CD4-positive, CD25-positive, alpha-beta regulatory T cell (primary cell): ENCODE results near the gene MCC. TPM values are rescaled to one million over a fixed set of nuclear protein-coding genes. Genes with fewer than 3 reads are reported as not detected.
A peak's percentile ranks its signal among the peaks of the same experiment; 100 is the strongest.

Experiments used
- ATAC-seq, 2 donors: fragments of 150-1000 bp; cut with Tn5 transposase; one replicate each; pipeline ENCODE4 v1.10.0; 2021; ENCODE audit warnings: low read depth in 2 of 2, moderate number of reproducible peaks in 2 of 2, moderate library complexity in 1 of 2
- DNase-seq, 3 donors: peaks; one replicate each; pipeline versions ENCODE4 v3.0.0 to v3.0.0-alpha.2; 2012 to 2022; ENCODE audit warnings: mixed read lengths in 1 of 3
- H3K27ac ChIP-seq: one replicate; pipeline ENCODE4 v1.7.0; 2013; ENCODE audit warnings: mild to moderate bottlenecking, low read length; ENCODE audit not compliant: insufficient read depth, poor library complexity, severe bottlenecking
- H3K27me3 ChIP-seq: one replicate; pipeline ENCODE4 v1.7.0; 2013; ENCODE audit warnings: low read length; ENCODE audit not compliant: control insufficient read depth, insufficient read depth
- H3K36me3 ChIP-seq: one replicate; pipeline ENCODE4 v1.7.0; 2013; ENCODE audit warnings: mild to moderate bottlenecking, low read length, moderate library complexity; ENCODE audit not compliant: control insufficient read depth, insufficient read depth
- H3K4me1 ChIP-seq: 2 replicates; pipeline ENCODE4 v1.7.0; 2013; ENCODE audit warnings: mild to moderate bottlenecking, low read length; ENCODE audit not compliant: insufficient read depth, control insufficient read depth, poor library complexity, severe bottlenecking
- H3K4me3 ChIP-seq: one replicate; pipeline ENCODE4 v1.7.0; 2013; ENCODE audit warnings: low read depth, mild to moderate bottlenecking, low read length, moderate library complexity
- H3K9me3 ChIP-seq, 2 experiments: 1 replicate in 1 of 2; 2 replicates in 1 of 2; pipeline ENCODE4 v1.7.0; 2013; ENCODE audit warnings: low read length in 2 of 2, mild to moderate bottlenecking in 1 of 2, moderate library complexity in 1 of 2; ENCODE audit not compliant: control insufficient read depth in 2 of 2
- H3K27ac Mint-ChIP-seq, 3 donors: one replicate each; pipeline ENCODE4 v1.8.0; 2020 to 2022; ENCODE audit warnings: mild to moderate bottlenecking in 3 of 3, mixed read lengths in 3 of 3, moderate library complexity in 2 of 3
- H3K27me3 Mint-ChIP-seq: one replicate; pipeline ENCODE4 v1.8.0; 2022; ENCODE audit warnings: mild to moderate bottlenecking, mixed read lengths
- H3K36me3 Mint-ChIP-seq: one replicate; pipeline ENCODE4 v1.8.0; 2020; ENCODE audit warnings: mixed read lengths
- H3K4me1 Mint-ChIP-seq, 4 donors: one replicate each; pipeline ENCODE4 v1.8.0; 2020 to 2022; ENCODE audit warnings: mixed read lengths in 4 of 4, mild to moderate bottlenecking in 1 of 4
- H3K4me3 Mint-ChIP-seq, 4 donors: one replicate each; pipeline ENCODE4 v1.8.0; 2020 to 2022; ENCODE audit warnings: mild to moderate bottlenecking in 4 of 4, mixed read lengths in 4 of 4, moderate library complexity in 3 of 4
- H3K9me3 Mint-ChIP-seq, 7 donors: one replicate each; pipeline ENCODE4 v1.8.0; 2020 to 2022; ENCODE audit warnings: mixed read lengths in 7 of 7, mild to moderate bottlenecking in 3 of 7, moderate library complexity in 2 of 7
- polyA plus RNA-seq, 4 donors: library from polyadenylated mRNA; unstranded; fragments of 300-500 nt; fragmentation: Illumina TruSeq; gene quantifications; one replicate each; pipeline ENCODE4 v1.2.3, GENCODE V29; 2021
- total RNA-seq: library from RNA; stranded (reverse); gene quantifications from one replicate; pipeline ENCODE4 v1.2.3, GENCODE V29; 2022

Gene MCC
- total and polyA plus RNA-seq, 5 donors from 2014 or later = 0.47 to 11.1 (median 3.4) TPM

DNA sequence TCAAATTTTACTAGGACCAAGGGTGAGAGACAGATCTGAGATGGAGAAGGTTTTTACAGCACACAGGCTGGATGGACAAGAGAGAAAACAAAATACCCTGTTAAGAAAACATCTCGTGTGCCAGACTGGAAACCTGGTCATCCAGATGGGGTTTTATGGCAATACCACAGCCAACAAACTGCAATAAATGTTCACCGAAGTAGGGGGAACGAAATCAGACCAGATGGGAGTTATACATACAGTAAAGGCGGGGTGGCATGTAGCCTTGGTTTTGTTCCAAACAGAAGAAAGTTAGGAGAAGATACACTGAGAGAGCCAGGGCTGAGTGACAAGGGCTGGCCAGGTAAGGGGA lies 448.3 kb downstream of the MCC start:
- Histone ChIP-seq H3K27me3 (no peaks in the 10 kb centered on the region), H3K36me3 (no peaks in the 10 kb centered on the region), H3K4me3 (no peak overlapping the region), H3K4me1 (no peaks in the 10 kb centered on the region), H3K27ac (no peak overlapping the region), H3K9me3 (no peaks in the 10 kb centered on the region)
- Mint-ChIP-seq H3K9me3 (no peaks in the 10 kb centered on the region), H3K27ac (no peak overlapping the region), H3K4me3 (no peak overlapping the region), H3K36me3 (peaks cover 16% of the 10 kb centered on the region), H3K27me3 (no peaks in the 10 kb centered on the region), H3K4me1 (peaks cover 0 to 8% (median 5%) of the 10 kb centered on the region in 4 donors)
- DNase-seq (no peak), ATAC-seq (no peak)

DNA sequence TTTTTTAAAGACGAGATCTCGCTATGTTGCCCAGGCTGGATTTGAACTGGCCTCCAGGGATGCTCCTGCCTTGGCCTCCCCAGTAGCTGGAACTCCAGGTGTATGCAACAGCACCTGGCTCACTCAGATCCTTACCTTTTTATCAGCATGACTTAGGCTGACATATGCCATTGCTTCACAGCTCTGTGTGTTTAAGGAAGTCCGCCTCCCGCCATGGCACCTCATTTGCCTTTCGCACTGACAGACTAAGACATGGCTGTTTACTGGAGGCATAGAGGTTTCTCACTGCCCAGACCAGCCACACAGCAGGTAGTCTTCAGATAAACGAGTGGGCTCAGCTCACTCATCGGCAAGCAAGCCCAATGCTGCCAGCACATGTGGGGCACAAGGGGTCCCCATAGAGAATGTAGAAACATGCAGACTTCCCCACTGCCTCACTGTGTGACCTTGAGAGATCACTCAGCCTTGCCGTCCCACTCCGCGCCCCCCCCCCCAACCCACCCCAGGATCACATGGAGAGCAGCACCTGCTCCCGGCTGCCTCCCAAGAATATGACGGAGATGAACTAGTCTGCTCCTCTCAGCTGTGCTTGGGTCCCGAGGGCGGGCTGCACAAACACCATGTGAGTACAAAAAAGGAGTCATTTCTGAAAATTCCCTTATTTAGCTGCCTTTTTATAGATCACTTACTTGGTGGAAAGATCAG lies 448.9 kb downstream of the MCC start:
- Histone ChIP-seq H3K4me3 (no peak overlapping the region), H3K9me3 (no peaks in the 10 kb centered on the region), H3K27me3 (no peaks in the 10 kb centered on the region), H3K4me1 (no peaks in the 10 kb centered on the region), H3K27ac (no peak overlapping the region), H3K36me3 (no peaks in the 10 kb centered on the region)
- Mint-ChIP-seq H3K4me3 (no peak overlapping the region), H3K27me3 (no peaks in the 10 kb centered on the region), H3K9me3 (no peaks in the 10 kb centered on the region), H3K36me3 (peaks cover 16% of the 10 kb centered on the region), H3K27ac (no peak overlapping the region), H3K4me1 (peaks cover 0 to 11% (median 6%) of the 10 kb centered on the region in 4 donors)
- ATAC-seq (no peak), DNase-seq (no peak)

DNA sequence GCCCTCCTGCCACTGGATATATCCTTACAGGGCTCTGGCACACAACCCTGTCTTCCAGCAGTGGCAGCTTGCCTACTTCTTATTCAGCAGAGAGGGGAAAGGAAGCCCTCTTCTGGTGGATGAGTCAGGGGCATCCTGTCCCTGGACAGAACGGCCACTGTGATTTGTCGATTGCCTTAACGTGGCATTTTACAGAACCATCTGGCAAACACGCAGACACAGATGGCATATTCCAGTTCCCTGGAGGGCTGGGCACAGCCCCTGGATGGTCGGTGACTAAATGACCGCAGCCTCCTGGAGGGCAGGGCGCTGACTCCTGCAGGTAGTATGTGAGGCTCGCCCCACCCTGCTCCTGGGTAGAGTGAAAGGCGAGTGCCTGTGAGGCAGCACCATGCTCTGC lies 449.5 kb downstream of the MCC start:
- DNase-seq = no peak
- no peak overlapping the region for H3K27ac Mint-ChIP-seq
- Histone ChIP-seq H3K4me1 (no peaks in the 10 kb centered on the region), H3K9me3 (no peaks in the 10 kb centered on the region), H3K36me3 (no peaks in the 10 kb centered on the region), H3K27me3 (no peaks in the 10 kb centered on the region), H3K27ac (no peak overlapping the region), H3K4me3 (no peak overlapping the region)
- H3K4me3 Mint-ChIP-seq = no peak overlapping the region
- H3K9me3 Mint-ChIP-seq = no peaks in the 10 kb centered on the region
- H3K4me1 Mint-ChIP-seq = peaks cover 0 to 11% (median 6%) of the 10 kb centered on the region in 4 donors
- peaks cover 12% of the 10 kb centered on the region for H3K36me3 Mint-ChIP-seq
- no peak for ATAC-seq
- H3K27me3 Mint-ChIP-seq = no peaks in the 10 kb centered on the region

DNA sequence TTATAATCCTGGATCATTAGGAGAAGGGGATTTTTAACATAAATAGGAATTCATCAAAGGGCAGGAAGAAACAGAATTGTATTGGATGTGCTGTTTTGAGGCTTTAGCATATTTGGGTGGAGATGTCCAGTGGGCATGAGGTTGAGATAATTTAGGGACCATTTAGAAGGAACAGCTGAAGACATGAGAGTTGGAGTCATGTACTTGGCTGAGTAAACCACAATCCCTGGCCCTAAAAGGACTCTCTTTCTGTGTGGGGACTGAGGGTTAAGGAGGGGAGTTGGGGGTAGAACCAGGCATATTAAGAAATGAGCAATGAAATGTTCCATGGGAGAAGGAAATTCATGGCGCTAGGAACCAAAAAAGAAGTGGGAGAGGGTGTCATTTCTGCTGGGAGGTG lies 450.1 kb downstream of the MCC start:
- peak overlapping the region in 1 of 3 donors; percentile 42 for H3K27ac Mint-ChIP-seq
- no peak overlapping the region for H3K27ac ChIP-seq
- no peaks in the 10 kb centered on the region for H3K27me3 ChIP-seq
- H3K36me3 ChIP-seq = no peaks in the 10 kb centered on the region
- peaks cover 5 to 13% (median 8%) of the 10 kb centered on the region in 4 donors for H3K4me1 Mint-ChIP-seq
- H3K36me3 Mint-ChIP-seq = peaks cover 12% of the 10 kb centered on the region
- no peaks in the 10 kb centered on the region for H3K27me3 Mint-ChIP-seq
- no peak overlapping the region for H3K4me3 Mint-ChIP-seq
- no peaks in the 10 kb centered on the region for H3K9me3 Mint-ChIP-seq
- H3K9me3 ChIP-seq = no peaks in the 10 kb centered on the region
- peaks cover under 1% of the 10 kb centered on the region for H3K4me1 ChIP-seq
- ATAC-seq (no peak), DNase-seq (no peak)
- no peak overlapping the region for H3K4me3 ChIP-seq

DNA sequence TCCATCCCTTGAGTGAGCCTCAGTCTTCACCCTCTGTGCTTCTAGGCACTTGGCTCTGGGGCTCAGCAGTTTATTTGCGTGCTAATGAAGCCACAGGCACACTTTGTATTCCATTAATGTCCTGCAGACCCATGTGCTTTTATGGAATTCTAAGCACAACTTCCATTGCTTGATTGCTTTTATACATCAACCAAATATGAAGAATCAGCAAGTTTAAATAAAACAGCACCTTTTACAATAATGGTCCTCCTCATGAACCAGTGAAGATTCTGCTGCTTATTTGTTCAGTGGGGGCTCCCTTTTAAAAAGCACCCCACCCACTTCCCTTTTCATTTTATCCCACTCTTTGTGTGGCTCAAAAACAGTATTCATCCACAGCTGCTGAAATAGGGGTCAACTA lies 451.4 kb downstream of the MCC start:
- H3K36me3 Mint-ChIP-seq = peaks cover 12% of the 10 kb centered on the region
- H3K27me3 ChIP-seq = no peaks in the 10 kb centered on the region
- H3K4me3 ChIP-seq = no peak overlapping the region
- no peak overlapping the region for H3K4me3 Mint-ChIP-seq
- H3K27me3 Mint-ChIP-seq = no peaks in the 10 kb centered on the region
- H3K9me3 Mint-ChIP-seq = no peaks in the 10 kb centered on the region
- H3K9me3 ChIP-seq = no peaks in the 10 kb centered on the region
- peaks cover 4% of the 10 kb centered on the region for H3K4me1 ChIP-seq
- H3K36me3 ChIP-seq = no peaks in the 10 kb centered on the region
- H3K4me1 Mint-ChIP-seq = peaks cover 5 to 21% (median 14%) of the 10 kb centered on the region in 4 donors
- no peak overlapping the region for H3K27ac ChIP-seq
- DNase-seq (no peak), ATAC-seq (no peak)
- H3K27ac Mint-ChIP-seq = no peak overlapping the region

DNA sequence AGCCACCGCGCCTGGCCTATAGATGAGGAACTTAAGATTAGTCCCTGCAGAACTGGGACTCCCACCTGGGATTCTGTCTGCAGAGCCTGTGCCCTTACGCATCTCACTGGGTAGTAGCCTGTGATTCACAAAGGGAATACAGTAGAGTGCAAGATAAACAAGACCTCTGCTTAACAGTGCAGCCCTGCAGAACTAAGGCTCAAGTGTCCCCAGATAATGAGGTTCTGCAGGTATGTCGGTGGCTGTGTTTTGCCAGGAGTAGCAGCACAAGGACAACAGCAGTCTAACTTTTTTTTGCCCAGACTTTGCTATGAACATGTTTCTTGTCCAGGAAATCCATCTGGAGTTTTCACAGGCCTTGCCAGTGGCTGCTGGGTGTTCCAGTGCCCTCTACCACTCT lies 451.9 kb downstream of the MCC start:
- Histone ChIP-seq H3K36me3 (no peaks in the 10 kb centered on the region), H3K27me3 (no peaks in the 10 kb centered on the region), H3K27ac (no peak overlapping the region), H3K4me1 (peaks cover 4% of the 10 kb centered on the region), H3K9me3 (no peaks in the 10 kb centered on the region), H3K4me3 (no peak overlapping the region)
- no peak for DNase-seq
- ATAC-seq = no peak
- Mint-ChIP-seq H3K36me3 (peaks cover 12% of the 10 kb centered on the region), H3K9me3 (peaks cover 0 to 1% (median 0%) of the 10 kb centered on the region in 7 donors), H3K27me3 (no peaks in the 10 kb centered on the region), H3K27ac (no peak overlapping the region), H3K4me3 (no peak overlapping the region), H3K4me1 (peaks cover 5 to 21% (median 14%) of the 10 kb centered on the region in 4 donors)

DNA sequence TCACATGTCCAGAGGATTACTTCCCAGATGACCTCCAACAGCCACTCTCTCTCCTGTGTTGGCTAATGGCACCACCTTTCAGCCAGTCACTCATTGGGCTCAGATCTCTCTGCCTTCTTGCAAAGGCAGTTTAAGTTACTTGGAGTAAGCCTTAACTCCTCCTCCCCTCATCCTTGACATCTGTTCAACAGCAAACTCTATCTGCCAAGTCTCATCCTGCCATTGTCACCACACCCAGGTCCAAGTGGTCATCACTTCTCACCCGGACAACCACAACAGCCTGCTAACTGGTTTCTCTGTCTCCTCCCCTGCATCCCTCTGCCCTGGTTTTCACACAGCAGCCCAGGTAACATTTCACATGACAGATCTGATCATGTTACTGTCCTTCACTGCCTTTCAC lies 453.2 kb downstream of the MCC start:
- ATAC-seq = no peak
- H3K4me1 ChIP-seq = peaks cover 4% of the 10 kb centered on the region

DNA sequence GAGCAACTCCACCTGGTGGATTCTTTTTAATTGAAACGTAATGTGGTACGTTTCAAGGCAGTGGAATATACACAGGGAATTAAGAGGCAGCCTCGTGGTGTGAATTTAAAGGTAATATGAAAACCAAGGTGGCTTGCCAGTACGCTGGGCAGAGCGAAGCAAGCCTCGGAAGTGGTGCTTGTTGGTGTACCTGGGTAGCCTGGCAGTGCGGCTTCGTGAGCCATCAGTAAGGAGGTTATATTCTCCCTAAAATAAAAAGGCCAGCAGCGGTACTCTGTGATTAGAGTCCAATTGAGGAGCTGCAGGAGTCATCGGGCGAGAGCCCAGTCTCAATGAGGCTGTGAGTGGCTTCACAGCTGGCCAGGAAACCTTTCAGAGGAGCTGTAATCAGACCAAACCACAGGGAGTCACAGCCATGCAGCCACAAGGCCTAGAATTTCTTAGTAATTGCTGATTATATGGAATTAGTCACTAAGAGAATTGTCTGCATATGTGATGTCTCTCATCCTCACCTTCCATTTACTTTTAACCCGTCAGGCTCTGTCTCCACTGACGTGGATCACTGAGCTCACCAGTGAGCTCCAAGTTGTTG lies 454.0 kb downstream of the MCC start:
- Mint-ChIP-seq H3K9me3 (peaks cover 0 to 1% (median 0%) of the 10 kb centered on the region in 7 donors), H3K4me3 (no peak overlapping the region), H3K4me1 (peaks cover 5 to 21% (median 15%) of the 10 kb centered on the region in 4 donors), H3K36me3 (peaks cover 20% of the 10 kb centered on the region), H3K27me3 (no peaks in the 10 kb centered on the region), H3K27ac (peak overlapping the region; percentile 4 to 80 (median 65))
- no peak for ATAC-seq
- H3K27ac ChIP-seq = no peak overlapping the region
- DNase-seq = no peak
- no peaks in the 10 kb centered on the region for H3K9me3 ChIP-seq
- H3K36me3 ChIP-seq = no peaks in the 10 kb centered on the region
- peaks cover 4% of the 10 kb centered on the region for H3K4me1 ChIP-seq
- no peaks in the 10 kb centered on the region for H3K27me3 ChIP-seq
- H3K4me3 ChIP-seq = no peak overlapping the region

More for the DNA sequence above, 453.2 kb downstream of the MCC start:
- Mint-ChIP-seq H3K4me3 (no peak overlapping the region), H3K27ac (peak overlapping the region in 2 of 3 donors; percentile 22 to 65), H3K27me3 (no peaks in the 10 kb centered on the region), H3K9me3 (peaks cover 0 to 1% (median 0%) of the 10 kb centered on the region in 7 donors), H3K36me3 (peaks cover 12% of the 10 kb centered on the region), H3K4me1 (peaks cover 5 to 21% (median 14%) of the 10 kb centered on the region in 4 donors)
- no peaks in the 10 kb centered on the region for H3K9me3 ChIP-seq
- no peak for DNase-seq
- H3K36me3 ChIP-seq = no peaks in the 10 kb centered on the region
- no peaks in the 10 kb centered on the region for H3K27me3 ChIP-seq
- H3K4me3 ChIP-seq = no peak overlapping the region
- no peak overlapping the region for H3K27ac ChIP-seq
